ENCODE results near the gene DDX53.

The DDX53 gene

DNA sequence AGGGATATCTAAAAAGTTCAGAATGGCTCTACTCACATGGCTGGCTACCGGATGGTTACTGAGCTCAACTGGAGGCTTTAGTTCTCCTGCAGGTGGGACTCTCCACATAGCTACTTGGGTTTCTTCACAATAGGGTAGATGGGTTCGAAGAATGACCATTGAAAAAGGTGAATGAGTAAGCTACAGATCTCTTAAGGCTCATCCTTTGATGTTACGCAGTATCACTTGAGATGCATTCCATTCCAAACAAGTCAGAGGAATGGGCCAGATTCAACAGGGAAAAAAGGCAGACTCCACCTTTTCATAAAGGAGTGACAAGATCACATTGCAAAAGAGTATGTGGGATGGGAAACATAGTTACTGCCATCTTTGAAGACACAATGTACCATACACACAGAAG lies 52.6 kb downstream of the DDX53 start:
- no peak for DNase-seq
